HepG2 (cell line): ENCODE results near the gene ACACA. TPM values are rescaled to one million over a fixed set of nuclear protein-coding genes. Genes with fewer than 3 reads are reported as not detected.
A peak's percentile ranks its signal among the peaks of the same experiment; 100 is the strongest.

ENCODE experiments used
- ETV5 ChIP-seq: IDR thresholded peaks from 2 replicates; pipeline ENCODE4 v1.6.1; 2018; ENCODE audit warnings: missing biosample characterization, missing genetic modification reagents, inconsistent platforms, borderline replicate concordance
- FOXA3 ChIP-seq: IDR thresholded peaks from 2 replicates; pipeline ENCODE4 v1.6.1; 2016; ENCODE audit warnings: missing genetic modification reagents, missing compliant biosample characterization
- JUNB ChIP-seq: sonication (generic); formaldehyde crosslinking; IDR thresholded peaks from 2 replicates; pipeline ENCODE4 v1.8.0; 2022; ENCODE audit warnings: missing genetic modification reagents, mild to moderate bottlenecking, borderline replicate concordance
- KDM5B ChIP-seq: sonication (generic); formaldehyde crosslinking; IDR thresholded peaks from 2 replicates; pipeline ENCODE4 v1.4.0; 2020; ENCODE audit warnings: missing genetic modification reagents, mild to moderate bottlenecking, borderline replicate concordance
- MED13 ChIP-seq: sonication (generic); formaldehyde crosslinking; IDR thresholded peaks from 2 replicates; pipeline ENCODE4 v1.5.0; 2020; ENCODE audit warnings: missing genetic modification reagents
- NFE2L2 ChIP-seq: fragments of 150-350 bp; IDR thresholded peaks from 2 replicates; pipeline ENCODE4 v1.6.1; 2014; ENCODE audit warnings: low read length
- RNF219 ChIP-seq: sonication (generic); formaldehyde crosslinking; IDR thresholded peaks from 2 replicates; pipeline ENCODE4 v1.5.0; 2020; ENCODE audit warnings: mild to moderate bottlenecking, missing genetic modification reagents
- SAP130 ChIP-seq: IDR thresholded peaks from 2 replicates; pipeline ENCODE4 v1.6.1; 2016; ENCODE audit warnings: low read depth
- SNAPC5 ChIP-seq: sonication (generic); formaldehyde crosslinking; IDR thresholded peaks from 2 replicates; pipeline ENCODE4 v1.8.1; 2023; ENCODE audit warnings: mild to moderate bottlenecking, missing genetic modification reagents, borderline replicate concordance
- SOX6 ChIP-seq, 2 experiments: fragments of 450-650 bp in 1 of 2; sonication (generic) in 1 of 2; formaldehyde crosslinking in 1 of 2; IDR thresholded peaks; 2 replicates each; pipeline versions ENCODE4 v1.4.0 to v1.6.1; 2017 to 2020; ENCODE audit warnings: antibody characterized with exemption in 1 of 2, mild to moderate bottlenecking in 1 of 2, missing genetic modification reagents in 1 of 2
- SPEN ChIP-seq: sonication (generic); formaldehyde crosslinking; IDR thresholded peaks from 2 replicates; pipeline ENCODE4 v1.5.1; 2020; ENCODE audit warnings: low read depth, mild to moderate bottlenecking, missing genetic modification reagents
- TEAD3 ChIP-seq: optimal IDR thresholded peaks from 2 replicates; pipeline ENCODE3; 2016; ENCODE audit warnings: borderline replicate concordance
- ZBTB43 ChIP-seq: sonication (generic); formaldehyde crosslinking; conservative IDR thresholded peaks from 2 replicates; pipeline ENCODE4 v1.4.0; 2020; ENCODE audit warnings: missing genetic modification reagents
- ZBTB7A ChIP-seq: sonication (generic); formaldehyde crosslinking; IDR thresholded peaks from 2 replicates; pipeline ENCODE4 v1.8.0; 2022; ENCODE audit warnings: mild to moderate bottlenecking, missing genetic modification reagents
- ZC3H4 ChIP-seq: sonication (generic); formaldehyde crosslinking; IDR thresholded peaks from 2 replicates; pipeline ENCODE4 v1.4.0; 2020; ENCODE audit warnings: missing genetic modification reagents, borderline replicate concordance
- ZFX ChIP-seq: sonication (generic); formaldehyde crosslinking; IDR thresholded peaks from 2 replicates; pipeline ENCODE4 v1.4.0; 2020; ENCODE audit warnings: mild to moderate bottlenecking, low read depth, missing genetic modification reagents, moderate library complexity
- ZNF138 ChIP-seq: sonication (generic); formaldehyde crosslinking; IDR thresholded peaks from 2 replicates; pipeline ENCODE4 v1.5.0; 2020; ENCODE audit warnings: mild to moderate bottlenecking, low read depth, missing genetic modification reagents
- ZNF260 ChIP-seq: sonication (generic); formaldehyde crosslinking; IDR thresholded peaks from 2 replicates; pipeline ENCODE4 v1.4.0; 2020; ENCODE audit warnings: missing genetic modification reagents, low read depth, mild to moderate bottlenecking, borderline replicate concordance
- ZNF605 ChIP-seq: sonication (generic); formaldehyde crosslinking; IDR thresholded peaks from 2 replicates; pipeline ENCODE4 v1.8.0; 2022; ENCODE audit warnings: mild to moderate bottlenecking, missing genetic modification reagents
- ZNF687 ChIP-seq: sonication (generic); formaldehyde crosslinking; IDR thresholded peaks from 2 replicates; pipeline ENCODE4 v1.5.1; 2020; ENCODE audit warnings: mild to moderate bottlenecking, missing genetic modification reagents, moderate library complexity
- ZNF773 ChIP-seq: sonication (generic); formaldehyde crosslinking; IDR thresholded peaks from 2 replicates; pipeline ENCODE4 v1.4.0; 2020; ENCODE audit warnings: missing genetic modification reagents, borderline replicate concordance
- polyA plus RNA-seq, 8 experiments: library from polyadenylated mRNA; depleted of rRNA in 3 of 8; stranded (reverse) in 7 of 8; unstranded in 1 of 8; fragments of >200 nt; fragmentation: Illumina TruSeq in 4 of 8; extraction: Trizol in 4 of 8; gene quantifications; 2 replicates each; pipeline versions ENCODE4 v1.2.1 to v1.2.3, GENCODE V29; 2011 to 2016; ENCODE audit warnings: low read depth in 4 of 8, missing spikeins in 1 of 8, mixed read lengths in 1 of 8; ENCODE audit not compliant: insufficient read depth in 1 of 8
- total RNA-seq, 5 experiments: library from RNA; depleted of rRNA; stranded (reverse); fragments of >200 nt; fragmentation: Illumina TruSeq; extraction: Trizol; gene quantifications; 2 replicates each; pipeline ENCODE4 v1.2.3, GENCODE V29; 2016; ENCODE audit warnings: low read depth in 1 of 5

The ACACA gene
- total and polyA plus RNA-seq, 2 of the 13 experiments (the other 11 are each of a cell fraction or from before 2014, with no cell fraction given), result 39.2 to 47.2 TPM

- TF ChIP-seq ETV5 (CRISPR knock-in tag) (peak; percentile 43; the same call in 1 of the 2 replicates), ZNF260 (CRISPR knock-in tag) (no peak), SNAPC5 (CRISPR knock-in tag) (no peak), SOX6 (IDR thresholded peaks at IDR 0.05) (no peak), SOX6 (CRISPR knock-in tag; IDR thresholded peaks at IDR 0.05) (peak; percentile 30; the same call in 1 of the 2 replicates), FOXA3 (peak; percentile 88), ZNF605 (CRISPR knock-in tag) (no peak), TEAD3 (peak; percentile 74), NFE2L2 (peak; percentile 80), ZBTB7A (peak; percentile 38; the same call in 1 of the 2 replicates), ZBTB43 (CRISPR knock-in tag) (0 out of 2 replicates have a peak, but pooled peaks have one; percentile 18), ZC3H4 (CRISPR knock-in tag) (no peak), MED13 (no peak), ZNF138 (CRISPR knock-in tag) (no peak), RNF219 (CRISPR knock-in tag) (no peak), ZNF687 (CRISPR knock-in tag) (peak; percentile 86), JUNB (CRISPR knock-in tag) (0 out of 2 replicates have a peak, but pooled peaks have one; percentile 17), ZFX (CRISPR knock-in tag) (peak; percentile 59; the same call in 1 of the 2 replicates), KDM5B (CRISPR knock-in tag) (peak; percentile 69; the same call in 1 of the 2 replicates), SAP130 (CRISPR knock-in tag) (peak; percentile 76), ZNF773 (CRISPR knock-in tag) (no peak), SPEN (CRISPR knock-in tag) (peak; percentile 50; the same call in 1 of the 2 replicates)
Observed at GRCh38 chr17:37067555-37068111, 339.0 kb downstream of the ACACA start (continued).
